GM12878 (cell line): ENCODE results near the gene C1QTNF3. TPM values are rescaled to one million over a fixed set of nuclear protein-coding genes. Genes with fewer than 3 reads are reported as not detected.

Experiments used
- ATAC-seq: fragments of 200-7000 bp; cut with Tn5 transposase; 3 replicates; pipeline ENCODE4 v1.9.1; 2020; ENCODE audit warnings: mild to moderate bottlenecking, moderate library complexity
- BruUV-seq: library from RNA; stranded (reverse); fragments of 400-500 nt; replicated peaks from 2 replicates; lab custom pipeline; 2021; lab: Mats Ljungman, UMichigan
- CTCF ChIA-PET: fragments of 300-600 bp; sonication (Branson Sonifier 250); formaldehyde crosslinking; extraction: SDS; loops from one replicate; lab custom pipeline; 2021; ENCODE audit warnings: inconsistent platforms; lab: Yijun Ruan, JAX
- POLR2A ChIA-PET: fragments of 350-600 bp; formaldehyde crosslinking; extraction: SDS; loops from one replicate; lab custom pipeline; 2021; ENCODE audit warnings: inconsistent platforms; lab: Charles Lee
- RAD21 ChIA-PET: fragments of 300-600 bp; sonication (Branson Sonifier 250); formaldehyde crosslinking; loops from one replicate; lab custom pipeline; 2023; ENCODE audit warnings: antibody characterized with exemption; ENCODE audit not compliant: unreplicated experiment; lab: Charles Lee
- SMC1A ChIA-PET: fragments of 300-600 bp; sonication (Branson Sonifier 250); formaldehyde crosslinking; loops from one replicate; lab custom pipeline; 2023; ENCODE audit not compliant: unreplicated experiment, uncharacterized antibody; lab: Charles Lee
- DNase-seq: peaks from one replicate; pipeline ENCODE4 v3.0.0-alpha.2; 2011; ENCODE audit warnings: low read depth, low spot score
- FAIRE-seq: peaks from 3 replicates; lab custom pipeline; 2011; peaks lifted over from hg19 to GRCh38; lab: Jason Lieb, UNC
- H2AFZ ChIP-seq: 2 replicates; pipeline ENCODE4 v1.6.0; 2011; ENCODE audit warnings: low read depth, low read length, control low read depth; ENCODE audit not compliant: control insufficient read depth
- H3K27ac ChIP-seq: 2 replicates; pipeline ENCODE4 v1.5.1; 2011; ENCODE audit warnings: control low read depth; ENCODE audit not compliant: control insufficient read depth, insufficient read depth
- H3K27me3 ChIP-seq, 2 experiments: replicated peaks in 1 of 2; 2 replicates each; pipeline versions ENCODE4 v1.6.0 to v1.6.1; 2011; ENCODE audit warnings: low read length in 1 of 2; ENCODE audit not compliant: control insufficient read depth in 2 of 2, insufficient read depth in 2 of 2
- H3K36me3 ChIP-seq, 2 experiments: 2 replicates each; pipeline ENCODE4 v1.5.1; 2011; ENCODE audit warnings: low read length in 1 of 2; ENCODE audit not compliant: control insufficient read depth in 2 of 2, insufficient read depth in 2 of 2
- H3K4me1 ChIP-seq: 2 replicates; pipeline ENCODE4 v1.6.1; 2011; ENCODE audit warnings: mild to moderate bottlenecking, low read length, moderate library complexity, mixed read lengths; ENCODE audit not compliant: control insufficient read depth, insufficient read depth
- H3K4me2 ChIP-seq: 2 replicates; pipeline ENCODE4 v1.6.0; 2011; ENCODE audit warnings: control low read depth; ENCODE audit not compliant: control insufficient read depth, insufficient read depth
- H3K4me3 ChIP-seq: fragments of 200-600 bp; sonication (generic); 2 replicates; pipeline ENCODE4 v1.5.1; 2016
- H3K79me2 ChIP-seq: 2 replicates; pipeline ENCODE4 v1.6.0; 2011; ENCODE audit warnings: low read length; ENCODE audit not compliant: control insufficient read depth, insufficient read depth
- H3K9ac ChIP-seq: 2 replicates; pipeline ENCODE4 v1.8.0; 2011; ENCODE audit warnings: low read length, control low read depth, mixed read lengths; ENCODE audit not compliant: control insufficient read depth, insufficient read depth
- H3K9me3 ChIP-seq: replicated peaks from 3 replicates; pipeline ENCODE4 v1.5.1; 2011; ENCODE audit warnings: mild to moderate bottlenecking, low read length; ENCODE audit not compliant: control insufficient read depth, insufficient read depth
- H4K20me1 ChIP-seq: 2 replicates; pipeline ENCODE4 v1.6.0; 2011; ENCODE audit not compliant: control insufficient read depth, insufficient read depth
- BRCA1 ChIP-seq: IDR thresholded peaks from 2 replicates; pipeline ENCODE4 v1.6.1; 2011; ENCODE audit warnings: low read depth, low read length, improper control_type of control experiment
- IKZF2 ChIP-seq, 2 experiments: fragments of 450-650 bp; IDR thresholded peaks; 2 replicates each; pipeline ENCODE4 v1.6.1; 2017; ENCODE audit warnings: mild to moderate bottlenecking in 2 of 2, moderate library complexity in 2 of 2
- IRF4 ChIP-seq: IDR thresholded peaks from 2 replicates; pipeline ENCODE4 v1.6.1; 2011; ENCODE audit warnings: low read depth, low read length
- IRF5 ChIP-seq: fragments of 450-650 bp; IDR thresholded peaks from 2 replicates; pipeline ENCODE4 v1.6.1; 2017; ENCODE audit warnings: borderline replicate concordance
- KAT2A ChIP-seq: conservative IDR thresholded peaks from 2 replicates; pipeline ENCODE4 v1.6.1; 2011; ENCODE audit warnings: low read depth, low read length; ENCODE audit not compliant: control insufficient read depth
- NFIC ChIP-seq: IDR thresholded peaks from 2 replicates; pipeline ENCODE4 v1.6.1; 2012; ENCODE audit warnings: low read depth, mild to moderate bottlenecking, inconsistent platforms, low read length, moderate library complexity
- NR2C2 ChIP-seq: IDR thresholded peaks from 2 replicates; pipeline ENCODE4 v1.6.1; 2011; ENCODE audit warnings: borderline replicate concordance, low read depth; ENCODE audit not compliant: control insufficient read depth, insufficient read length
- PML ChIP-seq: IDR thresholded peaks from 2 replicates; pipeline ENCODE4 v1.6.1; 2012; ENCODE audit warnings: low read length, inconsistent platforms
- RCOR1 ChIP-seq: conservative IDR thresholded peaks from 2 replicates; pipeline ENCODE4 v1.6.1; 2012; ENCODE audit warnings: low read depth, low read length, improper control_type of control experiment
- RFX5 ChIP-seq: IDR thresholded peaks from 2 replicates; pipeline ENCODE4 v1.6.1; 2011; ENCODE audit warnings: low read depth, low read length, improper control_type of control experiment
- SMARCA5 ChIP-seq: fragments of 450-650 bp; IDR thresholded peaks from 2 replicates; pipeline ENCODE4 v1.6.1; 2017; ENCODE audit warnings: mild to moderate bottlenecking
- TAF1 ChIP-seq: IDR thresholded peaks from 2 replicates; pipeline ENCODE4 v1.6.1; 2011; ENCODE audit warnings: mild to moderate bottlenecking, low read depth, low read length, borderline replicate concordance
- ZNF24 ChIP-seq: fragments of 450-650 bp; IDR thresholded peaks from 2 replicates; pipeline ENCODE4 v1.6.1; 2017; ENCODE audit warnings: antibody characterized with exemption, mild to moderate bottlenecking
- WGBS: methylation state at CpG from one replicate; pipeline ENCODE4 v1.1.6; 2016; ENCODE audit warnings: low lambda C conversion rate; ENCODE audit not compliant: insufficient replicate concordance, insufficient coverage; ENCODE audit errors: missing lambda C conversion rate; 5-methylcytosine and 5-hydroxymethylcytosine counted together
- in situ Hi-C: fragments of 300-500 bp; cut with MboI; formaldehyde crosslinking; loops from 9 replicates; pipeline ENCODE4 v1.14.3; 2018; ENCODE audit warnings: mixed read lengths
- intact Hi-C: fragments of 100-400 bp; cut with micrococcal nuclease; formaldehyde crosslinking; loops from one replicate; pipeline ENCODE4 v1.14.2; 2022; ENCODE audit not compliant: unreplicated experiment
- polyA plus RNA-seq, 11 experiments: library from polyadenylated mRNA; depleted of rRNA in 4 of 11; unstranded in 6 of 11; stranded (reverse) in 5 of 11; fragments of >200 nt; fragmentation: Nextera tagmentation in 4 of 11; fragmentation: Illumina TruSeq in 1 of 11; extraction: Ambion mirVana in 4 of 11; extraction: Trizol in 1 of 11; gene quantifications; 1 replicate in 1 of 11; 2 replicates in 10 of 11; pipeline versions ENCODE4 v1.2.1 to v1.2.3, GENCODE V29; 2011 to 2016; ENCODE audit warnings: inconsistent platforms in 2 of 11, missing spikeins in 2 of 11, low read depth in 1 of 11
- total RNA-seq, 4 experiments: library from RNA; depleted of rRNA in 3 of 4; stranded (reverse); fragments of >200 nt in 3 of 4; fragmentation: Illumina TruSeq in 1 of 4; extraction: Trizol in 1 of 4; gene quantifications; 2 replicates each; pipeline versions ENCODE4 v1.2.1 to v1.2.3, GENCODE V29; 2013 to 2021

The C1QTNF3 gene
- total and polyA plus RNA-seq, 10 of the 15 experiments (the other 5 are each of a cell fraction or from before 2014, with no cell fraction given) = 0.39 to 6.3 (median 1.3) TPM

- Histone ChIP-seq H3K4me2 (no peak overlapping the region), H3K27ac (no peak overlapping the region), H3K79me2 (no peaks in the 10 kb centered on the region), H3K4me3 (no peak overlapping the region), H4K20me1 (no peaks in the 10 kb centered on the region), H3K36me3 (no peaks in the 10 kb centered on the region), H3K4me1 (peaks cover 3% of the 10 kb centered on the region; the same call in 1 of the 2 replicates), H2AFZ (no peak overlapping the region), H3K9ac (no peak overlapping the region), H3K9me3 (no peaks in the 10 kb centered on the region), H3K27me3 (no peaks in the 10 kb centered on the region)
- no peak for FAIRE-seq
- TF ChIP-seq ZNF24 (no peak), SMARCA5 (no peak), RCOR1 (no peak)
- POLR2A ChIA-PET = interaction anchor here (0.6 to 2.7 kb wide), 5 partner anchors 9 to 36 kb away, joined by 3 to 13 read pairs (median 6); partner anchors contain the start of gene AMACR
- no peak for ATAC-seq
- WGBS = 76% methylated on average over 2 of the region's 2 CpGs
- RAD21 ChIA-PET = interaction anchor here (1.5 kb wide), 1 partner anchor 27 kb away, joined by 4 read pairs; no protein-coding TSS in a partner anchor
- intact Hi-C loops (no loop called here), in situ Hi-C loops (no loop called here)
- SMC1A ChIA-PET = interaction anchor here (0.8 to 2.1 kb wide), 3 partner anchors 9 to 28 kb away, joined by 4 to 5 read pairs (median 4); partner anchors contain the start of gene AMACR
- BruUV-seq = no TSS peak
- DNase-seq = no peak
- CTCF ChIA-PET = interaction anchor here (1.1 kb wide), 1 partner anchor 67 kb away, joined by 3 read pairs; no protein-coding TSS in a partner anchor
Measured at GRCh38 chr5:34035756-34036155, 7.3 kb downstream of the C1QTNF3 start.

- Histone ChIP-seq H2AFZ (no peak overlapping the region), H3K9me3 (no peaks in the 10 kb centered on the region), H3K36me3 (no peaks in the 10 kb centered on the region), H3K4me1 (peaks cover 3% of the 10 kb centered on the region; the same call in 1 of the 2 replicates), H3K27ac (no peak overlapping the region), H3K27me3 (no peaks in the 10 kb centered on the region), H3K4me2 (no peak overlapping the region), H3K4me3 (no peak overlapping the region), H3K9ac (no peak overlapping the region), H3K79me2 (no peaks in the 10 kb centered on the region), H4K20me1 (no peaks in the 10 kb centered on the region)
- ChIA-PET POLR2A (interaction anchor here (2.0 kb wide), 1 partner anchor 35 kb away, joined by 4 read pairs; no protein-coding TSS in a partner anchor), CTCF (interaction anchor here (1.1 kb wide), 1 partner anchor 66 kb away, joined by 3 read pairs; no protein-coding TSS in a partner anchor), SMC1A (interaction anchor here (1.1 to 2.1 kb wide), 3 partner anchors 10 to 18 kb away, joined by 3 to 5 read pairs (median 4); no protein-coding TSS in a partner anchor), RAD21 (interaction anchor here (1.5 kb wide), 1 partner anchor 26 kb away, joined by 4 read pairs; no protein-coding TSS in a partner anchor)
- intact Hi-C loops = no loop called here
- FAIRE-seq = no peak
- BruUV-seq = no TSS peak
- peak; percentile 68 for ATAC-seq
- 100% methylated on average over 4 of the region's 4 CpGs for WGBS
- peak; percentile 39 for DNase-seq
- in situ Hi-C loops = no loop called here
- no peak for TF ChIP-seq IRF4
- no peak for TF ChIP-seq IRF5
- TF ChIP-seq PML = no peak
- TF ChIP-seq KAT2A = no peak
- TF ChIP-seq NFIC = no peak
- TF ChIP-seq TAF1 = no peak
- no peak for TF ChIP-seq NR2C2
- no peak for TF ChIP-seq BRCA1
- TF ChIP-seq RFX5 = no peak
- no peak for TF ChIP-seq IKZF2 (IDR thresholded peaks at IDR 0.05)
Measured at GRCh38 chr5:34034534-34035327, 8.3 kb downstream of the C1QTNF3 start.
